ENCODE data around the gene SLC16A6. TPM values are rescaled to one million over a fixed set of nuclear protein-coding genes. Genes with fewer than 3 reads are reported as not detected.
A peak's percentile ranks its signal among the peaks of the same experiment; 100 is the strongest.
"Not testable (repeated sequence)": the region's sequence is repeated elsewhere in the genome, so short reads cannot be mapped to it uniquely, and the experiment has no call there.

Gene SLC16A6
- total and polyA plus RNA-seq, 11 donors: 0.16 to 1.7 (median 0.37) TPM; not detected in 2

DNA sequence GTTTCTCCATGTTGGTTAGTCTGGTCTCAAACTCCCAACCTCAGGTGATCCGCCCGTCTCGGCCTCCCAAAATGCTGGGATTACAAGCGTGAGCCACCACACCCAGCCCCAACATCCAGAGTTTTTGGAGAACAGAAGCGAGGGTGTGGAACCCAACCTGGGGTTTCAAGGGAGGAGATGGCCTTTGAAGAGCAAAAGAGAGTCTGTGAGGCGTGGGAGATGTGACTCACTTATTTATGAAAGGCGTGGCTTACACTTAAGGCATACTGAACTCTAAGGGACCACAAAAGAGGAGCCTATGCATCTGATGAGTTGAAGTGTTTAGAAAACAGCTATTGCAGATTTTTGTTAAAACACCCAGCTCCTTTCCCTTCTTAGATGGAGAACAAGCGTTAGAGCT is 19.2 kb upstream of the SLC16A6 start:
- 95 to 98% (median 96%) methylated on average over 8 of the region's 8 CpGs for WGBS, 4 donors
- intact Hi-C loops (cut with DNase I): loop anchor here in 1 of 10 donors (10.0 kb wide), 1 partner anchor 55 kb away; no protein-coding TSS in a partner anchor
- Histone ChIP-seq H3K9me3 (no peaks in the 10 kb centered on the region), H3K4me3 (no peak overlapping the region), H3K36me3 (no peaks in the 10 kb centered on the region), H3K27me3 (no peaks in the 10 kb centered on the region), H3K27ac (no peak overlapping the region), H3K4me1 (peaks cover 0 to 35% (median 0%) of the 10 kb centered on the region in 12 donors)
- no peak for TF ChIP-seq POLR2A (IDR thresholded peaks at IDR 0.05)
- TF ChIP-seq CTCF (IDR thresholded peaks at IDR 0.05): no peak
- DNase-seq (no peak), ATAC-seq (no peak)

- H3K27me3 ChIP-seq; H3K27ac ChIP-seq; H3K36me3 ChIP-seq; DNase-seq; H3K9me3 ChIP-seq; intact Hi-C loops (cut with DNase I); H3K4me3 ChIP-seq; ATAC-seq: not testable (repeated sequence)
- peaks cover 0 to 27% (median 0%) of the 10 kb centered on the region in 12 donors for H3K4me1 ChIP-seq
- 93 to 95% (median 95%) methylated on average over 21 to 28 of the region's 28 CpGs for WGBS, 4 donors
Observed at GRCh38 chr17:68309066-68309670, 18.2 kb upstream of the SLC16A6 start.

DNA sequence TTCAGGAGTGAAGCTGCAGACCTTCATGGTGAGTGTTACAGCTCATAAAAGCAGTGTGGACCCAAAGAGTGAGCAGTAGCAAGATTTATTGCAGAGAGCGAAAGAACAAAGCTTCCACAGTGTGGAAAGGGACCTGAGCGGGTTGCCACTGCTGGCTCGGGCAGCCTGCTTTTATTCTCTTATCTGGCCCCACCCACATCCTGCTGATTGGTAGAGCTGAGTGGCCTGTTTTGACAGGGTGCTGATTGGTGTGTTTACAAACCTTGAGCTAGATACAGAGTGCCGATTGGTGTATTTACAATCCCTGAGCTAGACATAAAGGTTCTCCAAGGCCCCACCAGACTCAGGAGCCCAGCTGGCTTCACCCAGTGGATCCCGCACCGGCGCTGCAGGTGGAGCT is 17.6 kb upstream of the SLC16A6 start:
- 82 to 92% (median 89%) methylated on average over 4 to 7 of the region's 7 CpGs for WGBS, 4 donors
- H3K9me3 ChIP-seq; DNase-seq; intact Hi-C loops (cut with DNase I); H3K36me3 ChIP-seq; ATAC-seq; H3K4me3 ChIP-seq; H3K27ac ChIP-seq; H3K27me3 ChIP-seq: not testable (repeated sequence)
- peaks cover 0 to 21% (median 0%) of the 10 kb centered on the region in 12 donors for H3K4me1 ChIP-seq

GRCh38 chr17:68307443-68307842 is 16.5 kb upstream of the SLC16A6 start:
- H3K9me3 ChIP-seq: no peaks in the 10 kb centered on the region
- ATAC-seq (no peak), DNase-seq (no peak)
- intact Hi-C loops (cut with DNase I): no loop called here
- H3K4me1 ChIP-seq: peaks cover 0 to 11% (median 0%) of the 10 kb centered on the region in 12 donors
- no peak overlapping the region for H3K27ac ChIP-seq
- 71 to 80% (median 73%) methylated on average over 8 of the region's 8 CpGs for WGBS, 4 donors
- H3K27me3 ChIP-seq: no peaks in the 10 kb centered on the region
- no peak overlapping the region for H3K4me3 ChIP-seq
- TF ChIP-seq POLR2A (IDR thresholded peaks at IDR 0.05) (no peak), CTCF (IDR thresholded peaks at IDR 0.05) (no peak)
- no peaks in the 10 kb centered on the region for H3K36me3 ChIP-seq

GRCh38 chr17:68306819-68307218 is 15.9 kb upstream of the SLC16A6 start:
- intact Hi-C loops (cut with DNase I): no loop called here
- no peaks in the 10 kb centered on the region for H3K36me3 ChIP-seq
- no peak overlapping the region for H3K4me3 ChIP-seq
- H3K9me3 ChIP-seq: no peaks in the 10 kb centered on the region
- H3K27me3 ChIP-seq: no peaks in the 10 kb centered on the region
- peak in 1 of 4 donors; percentile 24 for ATAC-seq
- H3K27ac ChIP-seq: no peak overlapping the region
- TF ChIP-seq POLR2A (IDR thresholded peaks at IDR 0.05): no peak
- H3K4me1 ChIP-seq: peaks cover 0 to 5% (median 0%) of the 10 kb centered on the region in 12 donors
- no peak for DNase-seq
- 58 to 63% (median 60%) methylated on average over 6 of the region's 6 CpGs for WGBS, 4 donors

- Histone ChIP-seq H3K27me3 (no peaks in the 10 kb centered on the region), H3K4me1 (peaks cover 0 to 6% (median 0%) of the 10 kb centered on the region in 12 donors), H3K4me3 (no peak overlapping the region), H3K36me3 (no peaks in the 10 kb centered on the region), H3K27ac (peak overlapping the region in 1 of 12 donors; percentile 34), H3K9me3 (no peaks in the 10 kb centered on the region)
- ATAC-seq: no peak
- TF ChIP-seq CTCF (IDR thresholded peaks at IDR 0.05): no peak
- no peak for TF ChIP-seq POLR2A (IDR thresholded peaks at IDR 0.05)
- 79 to 86% (median 81%) methylated on average over 4 of the region's 4 CpGs for WGBS, 4 donors
- intact Hi-C loops (cut with DNase I): no loop called here
- DNase-seq: no peak
Observed at GRCh38 chr17:68305142-68305541, 14.2 kb upstream of the SLC16A6 start.
